ENCODE measurements around the gene UTP14C.
"Not testable (repeated sequence)": the region's sequence is repeated elsewhere in the genome, so short reads cannot be mapped to it uniquely, and the experiment has no call there.

The UTP14C gene

DNA sequence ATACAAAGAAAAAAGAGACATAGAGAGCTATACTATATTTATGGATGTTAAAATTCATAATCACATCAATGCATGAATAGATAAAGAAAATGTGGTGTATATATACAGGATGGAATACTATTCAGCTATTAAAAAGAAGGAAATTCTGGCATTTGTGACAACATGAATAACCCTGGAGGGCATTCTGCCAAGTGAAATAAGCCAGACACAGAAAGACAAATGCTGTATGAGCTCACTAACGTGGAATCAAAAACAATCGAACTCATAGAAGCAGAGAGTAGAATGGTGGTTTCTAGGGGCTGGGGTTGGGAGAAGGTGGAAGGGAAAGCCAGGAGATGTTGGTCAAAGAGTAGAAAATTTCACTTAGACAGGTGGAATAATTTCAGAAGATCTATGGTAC, 24.0 kb downstream of the UTP14C start:
- no peak for DNase-seq

DNA sequence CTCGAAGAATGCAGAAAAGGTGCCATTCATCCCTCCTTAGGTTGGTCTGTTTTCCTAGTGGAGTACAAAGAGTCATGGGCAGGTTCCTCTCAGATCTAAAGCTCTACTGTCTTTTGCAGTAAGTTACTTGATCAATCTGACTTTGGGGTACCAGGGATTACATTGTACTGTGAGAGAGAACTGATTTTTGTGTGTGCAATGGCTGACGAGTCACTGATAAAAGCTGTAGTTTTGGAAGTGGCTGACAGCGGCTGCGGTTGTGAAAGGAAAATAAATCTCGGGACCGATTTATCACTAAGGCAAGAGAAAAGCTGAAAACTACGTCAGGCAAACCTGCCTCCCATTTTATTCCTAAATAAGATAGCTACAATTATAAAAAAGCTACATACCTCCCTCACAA, 26.9 kb downstream of the UTP14C start:
- no peak for DNase-seq

DNA sequence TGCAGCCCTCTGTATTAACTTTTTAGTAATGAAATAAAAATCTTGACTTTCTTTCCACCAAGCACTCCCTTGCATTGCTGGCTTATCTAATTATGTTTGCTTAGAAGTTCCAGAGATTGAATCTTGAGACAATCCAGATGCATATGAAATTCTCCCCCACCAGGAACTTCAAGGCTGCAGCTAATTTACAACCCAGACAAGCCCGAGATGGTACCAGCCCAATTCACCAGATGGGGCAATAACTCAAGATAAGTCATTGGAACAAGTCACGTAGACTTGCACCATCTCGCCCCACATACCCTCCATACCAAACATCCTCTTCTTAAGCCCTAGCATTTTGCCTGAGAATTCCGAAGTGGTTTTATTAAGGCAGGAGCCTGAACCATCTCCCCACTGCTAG, 29.0 kb downstream of the UTP14C start:
- no peak for DNase-seq

- not testable (repeated sequence) for DNase-seq
These were observed 36.6 kb downstream of the UTP14C start for GRCh38 chr13:52061064-52061463.

- DNase-seq: no peak
These were observed 37.1 kb downstream of the UTP14C start for GRCh38 chr13:52061587-52061986.

GRCh38 chr13:52067237-52067636, 42.7 kb downstream of the UTP14C start:
- no peak for DNase-seq

GRCh38 chr13:52070929-52071523, 46.5 kb downstream of the UTP14C start:
- DNase-seq: peak; percentile 24

All from activated CD4-positive, alpha-beta T cell treated with anti-CD3 and anti-CD28 coated beads for 48 hours (primary cell).